B cell (primary cell): ENCODE data around the gene NUBPL.

ENCODE experiments used
- EZH2 ChIP-seq: IDR thresholded peaks from 2 replicates; pipeline ENCODE4 v1.6.1; 2012; ENCODE audit warnings: borderline replicate concordance, low read depth, mild to moderate bottlenecking, moderate library complexity, low read length; ENCODE audit not compliant: insufficient read depth, poor library complexity, severe bottlenecking
- TF ChIP-seq, protein P1 (sequence below): fragments of 200-600 bp; IDR thresholded peaks from one replicate; pipeline ENCODE4 v1.8.0; 2022; ENCODE audit warnings: antibody characterized with exemption, mild to moderate bottlenecking

DNA sequence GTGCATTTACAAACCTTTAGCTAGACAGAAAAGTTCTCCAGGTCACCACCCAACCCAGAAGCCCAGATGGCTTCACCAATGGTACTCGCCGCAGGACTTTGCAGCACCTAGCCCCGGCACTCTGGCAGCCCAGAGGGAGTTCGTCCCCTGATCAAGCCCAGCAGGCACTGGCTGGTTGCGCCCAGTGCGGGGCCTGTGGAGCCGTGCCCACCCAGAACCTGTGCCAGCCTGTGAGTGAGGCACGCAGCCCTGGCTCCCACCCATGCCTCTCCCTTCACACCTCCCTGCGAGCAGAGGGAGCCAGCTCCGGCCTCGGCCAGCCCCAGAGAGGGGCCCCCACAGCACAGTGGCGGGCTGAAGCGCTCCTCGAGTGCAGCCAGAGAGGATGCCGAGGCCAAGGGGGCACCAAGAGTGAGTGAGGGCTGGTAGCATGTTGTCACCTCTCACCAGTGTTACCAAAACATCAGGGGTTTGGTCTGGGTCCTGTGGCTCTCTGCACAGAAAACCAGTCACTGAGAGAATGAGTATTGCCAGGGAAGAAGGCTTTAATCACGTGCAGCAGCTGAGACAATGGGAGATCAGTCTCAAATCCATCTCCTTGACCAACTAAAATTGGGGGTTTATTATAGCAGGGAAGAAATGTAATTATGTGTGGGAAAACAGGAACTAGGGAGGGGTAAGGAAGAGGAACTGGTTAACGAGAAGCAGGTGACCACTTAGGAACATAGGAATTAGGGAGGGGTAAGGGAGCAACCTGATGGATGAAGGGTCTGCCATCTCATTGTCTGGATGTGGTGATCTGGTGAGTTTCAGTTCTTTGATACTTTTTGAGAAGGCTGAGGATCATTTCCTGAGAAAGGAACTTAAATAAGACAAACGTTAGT is 151.3 kb downstream of the NUBPL start:
- no peak for TF ChIP-seq EZH2
- TF ChIP-seq, protein P1, sequence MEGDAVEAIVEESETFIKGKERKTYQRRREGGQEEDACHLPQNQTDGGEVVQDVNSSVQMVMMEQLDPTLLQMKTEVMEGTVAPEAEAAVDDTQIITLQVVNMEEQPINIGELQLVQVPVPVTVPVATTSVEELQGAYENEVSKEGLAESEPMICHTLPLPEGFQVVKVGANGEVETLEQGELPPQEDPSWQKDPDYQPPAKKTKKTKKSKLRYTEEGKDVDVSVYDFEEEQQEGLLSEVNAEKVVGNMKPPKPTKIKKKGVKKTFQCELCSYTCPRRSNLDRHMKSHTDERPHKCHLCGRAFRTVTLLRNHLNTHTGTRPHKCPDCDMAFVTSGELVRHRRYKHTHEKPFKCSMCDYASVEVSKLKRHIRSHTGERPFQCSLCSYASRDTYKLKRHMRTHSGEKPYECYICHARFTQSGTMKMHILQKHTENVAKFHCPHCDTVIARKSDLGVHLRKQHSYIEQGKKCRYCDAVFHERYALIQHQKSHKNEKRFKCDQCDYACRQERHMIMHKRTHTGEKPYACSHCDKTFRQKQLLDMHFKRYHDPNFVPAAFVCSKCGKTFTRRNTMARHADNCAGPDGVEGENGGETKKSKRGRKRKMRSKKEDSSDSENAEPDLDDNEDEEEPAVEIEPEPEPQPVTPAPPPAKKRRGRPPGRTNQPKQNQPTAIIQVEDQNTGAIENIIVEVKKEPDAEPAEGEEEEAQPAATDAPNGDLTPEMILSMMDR, result no peak
